ENCODE measurements around the gene ATXN1. TPM values are rescaled to one million over a fixed set of nuclear protein-coding genes. Genes with fewer than 3 reads are reported as not detected.

Gene ATXN1
- polyA plus RNA-seq, 1 donor (not counting 4 experiments of a cell fraction or from before 2014, with no cell fraction given) = 9.7 TPM

- no peaks in the 10 kb centered on the region for H3K79me2 ChIP-seq (ENCODE audit: control insufficient read depth, insufficient read depth, low read length)
- no peaks in the 10 kb centered on the region for H4K20me1 ChIP-seq (ENCODE audit: control insufficient read depth, extremely low read depth, insufficient read depth, low read length)
- no peak overlapping the region for H3K27ac ChIP-seq (ENCODE audit: control insufficient read depth, insufficient read depth, low read length)
- H3K4me1 ChIP-seq (ENCODE audit: control insufficient read depth, extremely low read depth, insufficient read depth, low read length) = peaks cover 18% of the 10 kb centered on the region
- peak overlapping the region; percentile 57 for H3K4me2 ChIP-seq (ENCODE audit: control insufficient read depth, extremely low read depth, insufficient read depth, low read depth, low read length)
- FAIRE-seq (no peak), DNase-seq (ENCODE audit: low read depth, low spot score) (no peak)
- H2AFZ ChIP-seq (ENCODE audit: control insufficient read depth, low read length) = peak overlapping the region; percentile 73
- no peaks in the 10 kb centered on the region for H3K9me3 ChIP-seq (ENCODE audit: control insufficient read depth, low read depth, low read length)
- peaks cover 0 to 4% of the 10 kb centered on the region in 2 experiments for H3K36me3 ChIP-seq (ENCODE audit: control insufficient read depth in 2 of 2, extremely low read depth in 1 of 2, insufficient read depth in 2 of 2, low read length in 2 of 2)
- H3K27me3 ChIP-seq (ENCODE audit: control insufficient read depth, extremely low read depth, insufficient read depth, low read length) = no peaks in the 10 kb centered on the region
- H3K9ac ChIP-seq (ENCODE audit: control insufficient read depth, extremely low read depth, insufficient read depth, low read length) = no peak overlapping the region
- no peak for TF ChIP-seq EZH2 (IDR thresholded peaks at IDR 0.05; ENCODE audit: low read length)
- TF ChIP-seq, protein P1, sequence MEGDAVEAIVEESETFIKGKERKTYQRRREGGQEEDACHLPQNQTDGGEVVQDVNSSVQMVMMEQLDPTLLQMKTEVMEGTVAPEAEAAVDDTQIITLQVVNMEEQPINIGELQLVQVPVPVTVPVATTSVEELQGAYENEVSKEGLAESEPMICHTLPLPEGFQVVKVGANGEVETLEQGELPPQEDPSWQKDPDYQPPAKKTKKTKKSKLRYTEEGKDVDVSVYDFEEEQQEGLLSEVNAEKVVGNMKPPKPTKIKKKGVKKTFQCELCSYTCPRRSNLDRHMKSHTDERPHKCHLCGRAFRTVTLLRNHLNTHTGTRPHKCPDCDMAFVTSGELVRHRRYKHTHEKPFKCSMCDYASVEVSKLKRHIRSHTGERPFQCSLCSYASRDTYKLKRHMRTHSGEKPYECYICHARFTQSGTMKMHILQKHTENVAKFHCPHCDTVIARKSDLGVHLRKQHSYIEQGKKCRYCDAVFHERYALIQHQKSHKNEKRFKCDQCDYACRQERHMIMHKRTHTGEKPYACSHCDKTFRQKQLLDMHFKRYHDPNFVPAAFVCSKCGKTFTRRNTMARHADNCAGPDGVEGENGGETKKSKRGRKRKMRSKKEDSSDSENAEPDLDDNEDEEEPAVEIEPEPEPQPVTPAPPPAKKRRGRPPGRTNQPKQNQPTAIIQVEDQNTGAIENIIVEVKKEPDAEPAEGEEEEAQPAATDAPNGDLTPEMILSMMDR (optimal IDR thresholded peaks at IDR 0.05 in 1 of 3, IDR thresholded peaks at IDR 0.05 in 1 of 3, conservative IDR thresholded peaks at IDR 0.05 in 1 of 3; ENCODE audit: extremely low read depth in 1 of 3, insufficient read depth in 2 of 3, low read length in 3 of 3) = no peak
- H3K9me1 ChIP-seq (ENCODE audit: control insufficient read depth, extremely low read depth, insufficient read depth, low read length) = no peaks in the 10 kb centered on the region
- dilution Hi-C loops (cut with MboI; ENCODE audit: extremely low pct_ligation_motif_present, low sequenced_read_pairs) = no loop called here
- H3K4me3 ChIP-seq (ENCODE audit: control insufficient read depth in 2 of 3, extremely low read depth in 1 of 3, insufficient read depth in 2 of 3, low read depth in 1 of 3, low read length in 3 of 3) = peak overlapping the region in 2 of 3 experiments; percentile 3 to 11
Observed at GRCh38 chr6:16358531-16359138, 402.6 kb downstream of the ATXN1 start.

DNA sequence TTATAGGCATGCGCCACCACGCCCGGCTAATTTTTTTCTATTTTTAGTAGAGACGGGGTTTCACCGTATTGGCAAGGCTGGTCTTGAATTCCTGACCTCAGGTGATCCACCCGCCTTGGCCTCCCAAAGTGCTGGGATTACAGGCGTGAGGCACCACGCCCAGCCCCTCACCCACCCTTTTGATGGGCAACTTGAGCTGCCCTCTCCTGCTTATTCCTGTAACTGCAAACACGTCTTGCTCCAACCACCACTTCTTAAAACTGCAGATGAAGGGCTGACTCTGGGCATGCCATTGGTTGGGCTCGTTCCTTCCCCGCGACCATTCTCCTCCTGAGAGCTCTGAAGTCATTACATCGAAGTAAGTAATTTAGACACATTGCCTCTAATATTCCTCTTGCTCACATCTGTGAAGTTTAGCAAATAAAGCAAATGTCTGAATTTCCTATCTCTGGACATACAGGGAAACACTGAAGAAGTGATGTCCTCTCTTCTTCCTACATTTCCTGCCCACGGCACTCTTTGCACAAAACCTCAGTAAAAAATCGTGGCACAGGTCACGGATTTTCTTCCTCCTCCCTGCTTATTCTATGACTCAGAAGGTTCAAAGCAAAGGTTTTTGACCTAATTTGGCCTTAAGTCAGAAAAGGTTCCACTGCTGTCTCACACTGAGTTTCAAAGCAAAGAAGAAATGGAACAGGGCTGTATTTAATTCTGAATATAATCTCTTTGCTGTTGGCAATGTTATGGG lies 405.4 kb downstream of the ATXN1 start:
- Histone ChIP-seq H3K9me1 (ENCODE audit: control insufficient read depth, extremely low read depth, insufficient read depth, low read length) (no peaks in the 10 kb centered on the region), H3K4me1 (ENCODE audit: control insufficient read depth, extremely low read depth, insufficient read depth, low read length) (peaks cover 30% of the 10 kb centered on the region), H3K9ac (ENCODE audit: control insufficient read depth, extremely low read depth, insufficient read depth, low read length) (no peak overlapping the region), H3K9me3 (ENCODE audit: control insufficient read depth, low read depth, low read length) (no peaks in the 10 kb centered on the region), H3K27me3 (ENCODE audit: control insufficient read depth, extremely low read depth, insufficient read depth, low read length) (no peaks in the 10 kb centered on the region), H4K20me1 (ENCODE audit: control insufficient read depth, extremely low read depth, insufficient read depth, low read length) (no peaks in the 10 kb centered on the region), H3K27ac (ENCODE audit: control insufficient read depth, insufficient read depth, low read length) (peak overlapping the region; percentile 1), H3K4me2 (ENCODE audit: control insufficient read depth, extremely low read depth, insufficient read depth, low read depth, low read length) (peak overlapping the region; percentile 74), H3K4me3 (ENCODE audit: control insufficient read depth in 2 of 3, extremely low read depth in 1 of 3, insufficient read depth in 2 of 3, low read depth in 1 of 3, low read length in 3 of 3) (peak overlapping the region in 1 of 3 experiments; percentile 54), H2AFZ (ENCODE audit: control insufficient read depth, low read length) (peak overlapping the region; percentile 77), H3K36me3 (ENCODE audit: control insufficient read depth in 2 of 2, extremely low read depth in 1 of 2, insufficient read depth in 2 of 2, low read length in 2 of 2) (no peaks in the 10 kb centered on the region), H3K79me2 (ENCODE audit: control insufficient read depth, insufficient read depth, low read length) (no peaks in the 10 kb centered on the region)
- FAIRE-seq (peak; percentile 34), DNase-seq (ENCODE audit: low read depth, low spot score) (no peak)
- dilution Hi-C loops (cut with MboI; ENCODE audit: extremely low pct_ligation_motif_present, low sequenced_read_pairs) = no loop called here
- no peak for TF ChIP-seq EZH2 (IDR thresholded peaks at IDR 0.05; ENCODE audit: low read length)
- TF ChIP-seq, protein P1 (optimal IDR thresholded peaks at IDR 0.05 in 1 of 3, IDR thresholded peaks at IDR 0.05 in 1 of 3, conservative IDR thresholded peaks at IDR 0.05 in 1 of 3; ENCODE audit: extremely low read depth in 1 of 3, insufficient read depth in 2 of 3, low read length in 3 of 3) = peak; percentile 10 to 58 (median 12)

Measured in keratinocyte (primary cell).